SU-DHL-6 (cell line): ENCODE data around the gene OR6B1.

Source experiments
- H2AFZ ChIP-seq: fragments of 200-600 bp; sonication (generic); 2 replicates; pipeline ENCODE4 v1.6.1; 2014; ENCODE audit warnings: low read depth, mild to moderate bottlenecking, moderate library complexity, mixed read lengths, antibody characterized with exemption, low read length; ENCODE audit not compliant: severe bottlenecking
- H3F3A ChIP-seq: fragments of 200-600 bp; shearing (Covaris generic); 2 replicates; pipeline ENCODE4 v1.6.0; 2016; ENCODE audit warnings: antibody characterized with exemption, mild to moderate bottlenecking; ENCODE audit not compliant: insufficient read depth
- H3K27ac ChIP-seq: fragments of 200-600 bp; sonication (generic); 2 replicates; pipeline ENCODE4 v1.5.1; 2016; ENCODE audit warnings: low read depth, mild to moderate bottlenecking, low read length, moderate library complexity, mixed read lengths
- H3K27me3 ChIP-seq: fragments of 200-600 bp; sonication (generic), shearing (Covaris generic); 2 replicates; pipeline ENCODE4 v1.6.0; 2014; ENCODE audit warnings: mild to moderate bottlenecking, low read length
- H3K36me3 ChIP-seq: fragments of 200-600 bp; sonication (generic); 2 replicates; pipeline ENCODE4 v1.6.1; 2014; ENCODE audit warnings: mild to moderate bottlenecking, low read length, mixed read lengths
- H3K4me2 ChIP-seq: fragments of 300-600, 200-600 bp; shearing (Covaris generic), sonication (generic); 2 replicates; pipeline ENCODE4 v1.6.0; 2014; ENCODE audit warnings: low read length, low read depth, mild to moderate bottlenecking; ENCODE audit not compliant: poor library complexity, severe bottlenecking
- H3K4me3 ChIP-seq: fragments of 200-600 bp; sonication (generic); 2 replicates; pipeline ENCODE4 v1.5.1; 2014; ENCODE audit warnings: antibody characterized with exemption, low read length, mild to moderate bottlenecking, mixed read lengths; ENCODE audit not compliant: insufficient read depth, poor library complexity, severe bottlenecking
- H3K79me2 ChIP-seq: fragments of 200-600 bp; sonication (generic); 2 replicates; pipeline ENCODE4 v1.6.1; 2014; ENCODE audit warnings: mild to moderate bottlenecking, low read length, moderate library complexity; ENCODE audit not compliant: insufficient read depth
- H3K9ac ChIP-seq: fragments of 200-600 bp; sonication (generic); 2 replicates; pipeline ENCODE4 v1.7.0; 2014; ENCODE audit warnings: mild to moderate bottlenecking, low read length
- H3K9me2 ChIP-seq: fragments of 200-600 bp; sonication (generic); replicated peaks from 2 replicates; pipeline ENCODE4 v1.6.1; 2014; ENCODE audit warnings: low read length; ENCODE audit not compliant: insufficient read depth
- H3K9me3 ChIP-seq: fragments of 200-600 bp; sonication (generic); 2 replicates; pipeline ENCODE4 v1.6.1; 2014; ENCODE audit warnings: low read length, mixed read lengths; ENCODE audit not compliant: insufficient read depth
- H4K20me1 ChIP-seq: fragments of 200-600 bp; sonication (generic); 2 replicates; pipeline ENCODE4 v1.6.1; 2014; ENCODE audit warnings: low read depth, mild to moderate bottlenecking, antibody characterized with exemption, low read length, moderate library complexity, mixed read lengths
- EZH2phosphoT487 ChIP-seq: fragments of 200-600 bp; sonication (generic), shearing (Covaris generic); conservative IDR thresholded peaks from 2 replicates; pipeline ENCODE4 v1.6.1; 2018; ENCODE audit warnings: mild to moderate bottlenecking, antibody characterized with exemption, low read length, moderate library complexity, mixed read lengths
- TF ChIP-seq, protein P1 (sequence below): fragments of 200-600 bp; sonication (generic); IDR thresholded peaks from one replicate; pipeline ENCODE4 v1.5.1; 2017; ENCODE audit warnings: antibody characterized with exemption, mild to moderate bottlenecking, low read length, moderate library complexity; ENCODE audit not compliant: insufficient read depth, poor library complexity, severe bottlenecking

Gene OR6B1

DNA sequence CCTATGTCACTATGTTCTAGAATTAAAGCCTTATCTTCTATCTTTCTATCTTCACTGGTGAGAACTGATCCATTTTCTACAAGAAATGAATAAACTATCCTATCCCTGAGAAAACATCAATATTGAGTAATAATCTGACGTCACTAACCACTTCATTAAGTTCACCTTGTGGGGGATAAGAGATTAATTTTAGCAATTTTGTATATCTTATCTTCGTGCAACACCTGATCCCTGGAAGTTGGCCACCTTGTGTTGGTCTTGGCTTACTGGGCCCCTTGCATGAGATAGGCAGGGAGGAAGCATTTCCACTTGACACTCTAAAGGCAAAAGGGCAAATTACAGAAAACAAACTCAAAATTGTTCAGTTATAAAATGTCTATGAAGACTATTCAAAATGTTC is 20.1 kb upstream of the OR6B1 start:
- Histone ChIP-seq H3K9me3 (no peaks in the 10 kb centered on the region), H3K4me3 (no peak overlapping the region), H3K4me2 (no peak overlapping the region), H4K20me1 (no peaks in the 10 kb centered on the region), H3K27ac (no peak overlapping the region), H2AFZ (no peak overlapping the region), H3K36me3 (no peaks in the 10 kb centered on the region), H3F3A (no peaks in the 10 kb centered on the region), H3K9ac (no peak overlapping the region), H3K27me3 (no peaks in the 10 kb centered on the region), H3K79me2 (no peaks in the 10 kb centered on the region), H3K9me2 (no peaks in the 10 kb centered on the region)
- TF ChIP-seq, protein P1, sequence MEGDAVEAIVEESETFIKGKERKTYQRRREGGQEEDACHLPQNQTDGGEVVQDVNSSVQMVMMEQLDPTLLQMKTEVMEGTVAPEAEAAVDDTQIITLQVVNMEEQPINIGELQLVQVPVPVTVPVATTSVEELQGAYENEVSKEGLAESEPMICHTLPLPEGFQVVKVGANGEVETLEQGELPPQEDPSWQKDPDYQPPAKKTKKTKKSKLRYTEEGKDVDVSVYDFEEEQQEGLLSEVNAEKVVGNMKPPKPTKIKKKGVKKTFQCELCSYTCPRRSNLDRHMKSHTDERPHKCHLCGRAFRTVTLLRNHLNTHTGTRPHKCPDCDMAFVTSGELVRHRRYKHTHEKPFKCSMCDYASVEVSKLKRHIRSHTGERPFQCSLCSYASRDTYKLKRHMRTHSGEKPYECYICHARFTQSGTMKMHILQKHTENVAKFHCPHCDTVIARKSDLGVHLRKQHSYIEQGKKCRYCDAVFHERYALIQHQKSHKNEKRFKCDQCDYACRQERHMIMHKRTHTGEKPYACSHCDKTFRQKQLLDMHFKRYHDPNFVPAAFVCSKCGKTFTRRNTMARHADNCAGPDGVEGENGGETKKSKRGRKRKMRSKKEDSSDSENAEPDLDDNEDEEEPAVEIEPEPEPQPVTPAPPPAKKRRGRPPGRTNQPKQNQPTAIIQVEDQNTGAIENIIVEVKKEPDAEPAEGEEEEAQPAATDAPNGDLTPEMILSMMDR, result no peak
- TF ChIP-seq EZH2phosphoT487, result no peak

DNA sequence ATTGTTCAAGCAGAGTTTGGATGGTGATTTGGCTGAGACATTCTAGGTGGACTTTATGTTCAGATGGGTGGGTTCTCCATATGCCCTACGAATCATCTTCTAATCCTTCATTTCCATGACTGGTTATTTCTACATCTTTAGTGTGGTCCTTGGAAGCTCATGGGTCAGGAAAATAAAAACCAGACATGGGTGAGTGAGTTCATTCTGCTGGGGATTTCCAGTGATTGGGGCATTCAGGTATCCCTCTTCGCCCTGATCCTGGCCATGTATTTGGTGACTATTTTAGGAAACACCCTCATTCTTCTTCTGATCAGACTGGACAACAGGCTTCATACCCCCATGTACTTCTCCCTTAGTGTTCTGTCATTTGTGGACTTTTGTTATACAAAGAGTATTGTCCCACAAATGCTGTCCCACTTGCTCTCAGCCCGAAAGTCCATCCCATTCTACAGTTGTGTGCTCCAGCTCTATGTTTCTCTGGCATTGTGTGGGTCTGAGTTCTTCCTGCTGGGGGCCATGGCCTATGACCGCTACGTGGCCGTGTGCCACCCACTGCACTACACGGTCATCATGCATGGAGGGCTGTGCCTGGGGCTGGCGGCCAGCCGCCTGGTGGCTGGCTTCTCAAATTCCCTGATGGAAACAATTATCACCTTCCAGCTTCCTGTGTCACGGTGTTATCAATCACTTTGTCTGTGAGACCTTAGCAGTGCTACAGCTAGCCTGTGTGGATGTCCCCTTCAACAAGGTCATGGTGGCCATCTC is 19.2 kb upstream of the OR6B1 start:
- Histone ChIP-seq H3K79me2 (no peaks in the 10 kb centered on the region), H3K9me3 (no peaks in the 10 kb centered on the region), H3K27me3 (no peaks in the 10 kb centered on the region), H3K36me3 (no peaks in the 10 kb centered on the region), H2AFZ (no peak overlapping the region), H4K20me1 (no peaks in the 10 kb centered on the region), H3K4me2 (no peak overlapping the region), H3K9me2 (no peaks in the 10 kb centered on the region), H3F3A (no peaks in the 10 kb centered on the region), H3K4me3 (no peak overlapping the region), H3K27ac (no peak overlapping the region), H3K9ac (no peak overlapping the region)
- TF ChIP-seq EZH2phosphoT487, result no peak
- TF ChIP-seq, protein P1, result no peak

DNA sequence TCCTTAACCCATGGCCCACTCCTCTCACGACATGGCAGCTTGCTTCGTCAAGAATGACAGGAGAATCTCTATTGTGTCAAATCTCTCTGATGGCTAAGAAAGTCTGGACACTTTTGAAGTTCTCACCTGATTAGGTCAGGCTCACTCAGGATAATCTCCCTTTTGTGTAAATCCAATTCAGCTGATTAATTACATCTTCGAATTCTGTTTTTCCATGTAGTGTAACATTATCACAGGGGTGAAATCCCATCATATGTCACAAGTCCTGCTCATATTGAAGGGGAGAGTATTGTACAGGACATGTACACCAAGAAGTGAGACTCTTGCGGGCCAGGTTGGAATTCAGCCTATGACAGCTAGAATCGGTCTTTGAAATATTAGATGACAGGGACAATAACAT is 16.2 kb upstream of the OR6B1 start:
- no peaks in the 10 kb centered on the region for H3K79me2 ChIP-seq
- H2AFZ ChIP-seq, result no peak overlapping the region
- H4K20me1 ChIP-seq, result no peaks in the 10 kb centered on the region
- no peaks in the 10 kb centered on the region for H3K9me3 ChIP-seq
- no peak overlapping the region for H3K27ac ChIP-seq
- no peak for TF ChIP-seq EZH2phosphoT487
- TF ChIP-seq, protein P1, result no peak
- no peaks in the 10 kb centered on the region for H3K36me3 ChIP-seq
- H3K9me2 ChIP-seq, result no peaks in the 10 kb centered on the region
- H3K4me2 ChIP-seq, result no peak overlapping the region
- H3K27me3 ChIP-seq, result no peaks in the 10 kb centered on the region
- no peak overlapping the region for H3K4me3 ChIP-seq
- H3F3A ChIP-seq, result no peaks in the 10 kb centered on the region
- no peak overlapping the region for H3K9ac ChIP-seq
